Spleen (tissue), 7 donors: ENCODE measurements around the gene DDX20.

Source experiments
- POLR2A ChIP-seq, 3 donors: fragments of 450-650 bp; IDR thresholded peaks; one replicate each; pipeline ENCODE4 v1.5.1; 2017; ENCODE audit warnings: antibody characterized with exemption in 3 of 3, mild to moderate bottlenecking in 1 of 3
- POLR2AphosphoS5 ChIP-seq, 3 donors: sonication (generic); formaldehyde crosslinking; IDR thresholded peaks; one replicate each; pipeline ENCODE4 v1.5.1; 2017; ENCODE audit warnings: antibody characterized with exemption in 3 of 3
- TF ChIP-seq, protein P1 (sequence below), 11 experiments: fragments of 200-600 bp in 7 of 11; fragments of 450-650 bp in 4 of 11; sonication (generic) in 4 of 11; IDR thresholded peaks in 8 of 11; conservative IDR thresholded peaks in 3 of 11; 1 replicate in 7 of 11; 2 replicates in 4 of 11; pipeline versions ENCODE4 v1.4.0 to v1.8.0; 2016 to 2021; ENCODE audit warnings: antibody characterized with exemption in 11 of 11, inconsistent platforms in 4 of 11, mild to moderate bottlenecking in 1 of 11
- donor health status: DM: no; HTN: no; CAD: no; lungs with moderate emphysema.
- donor health status: DM: no; HTN: no; CAD: no.
- donor health status: DM: no; HTN: no; CAD: no.

DNA sequence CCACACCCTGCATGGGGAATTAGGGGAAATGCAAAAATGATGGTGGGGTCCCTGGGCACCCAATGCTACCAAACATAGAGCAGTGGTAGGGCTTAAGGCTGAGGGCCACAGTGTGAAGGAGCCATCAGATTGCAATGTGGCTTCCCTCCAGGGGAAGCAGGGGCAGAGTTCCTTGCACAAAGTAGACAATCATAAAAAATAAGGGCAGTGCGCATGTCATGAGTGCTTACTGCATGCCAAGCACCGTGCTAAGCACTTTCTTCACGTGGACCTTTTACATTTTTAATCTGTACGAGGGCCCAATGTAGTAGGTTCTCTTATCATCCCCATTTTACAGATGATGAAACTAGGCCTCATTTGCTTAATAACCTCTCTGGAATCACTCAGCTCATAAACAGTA lies 56.6 kb downstream of the DDX20 start:
- no peak for TF ChIP-seq POLR2AphosphoS5 (IDR thresholded peaks at IDR 0.05)
- TF ChIP-seq, protein P1, sequence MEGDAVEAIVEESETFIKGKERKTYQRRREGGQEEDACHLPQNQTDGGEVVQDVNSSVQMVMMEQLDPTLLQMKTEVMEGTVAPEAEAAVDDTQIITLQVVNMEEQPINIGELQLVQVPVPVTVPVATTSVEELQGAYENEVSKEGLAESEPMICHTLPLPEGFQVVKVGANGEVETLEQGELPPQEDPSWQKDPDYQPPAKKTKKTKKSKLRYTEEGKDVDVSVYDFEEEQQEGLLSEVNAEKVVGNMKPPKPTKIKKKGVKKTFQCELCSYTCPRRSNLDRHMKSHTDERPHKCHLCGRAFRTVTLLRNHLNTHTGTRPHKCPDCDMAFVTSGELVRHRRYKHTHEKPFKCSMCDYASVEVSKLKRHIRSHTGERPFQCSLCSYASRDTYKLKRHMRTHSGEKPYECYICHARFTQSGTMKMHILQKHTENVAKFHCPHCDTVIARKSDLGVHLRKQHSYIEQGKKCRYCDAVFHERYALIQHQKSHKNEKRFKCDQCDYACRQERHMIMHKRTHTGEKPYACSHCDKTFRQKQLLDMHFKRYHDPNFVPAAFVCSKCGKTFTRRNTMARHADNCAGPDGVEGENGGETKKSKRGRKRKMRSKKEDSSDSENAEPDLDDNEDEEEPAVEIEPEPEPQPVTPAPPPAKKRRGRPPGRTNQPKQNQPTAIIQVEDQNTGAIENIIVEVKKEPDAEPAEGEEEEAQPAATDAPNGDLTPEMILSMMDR (IDR thresholded peaks at IDR 0.05 in 8 of 11, conservative IDR thresholded peaks at IDR 0.05 in 3 of 11) = no peak
- TF ChIP-seq POLR2A (IDR thresholded peaks at IDR 0.05) = no peak
